Kidney capillary endothelial cell (primary cell): ENCODE data around the gene CFAP20DC.
"Not testable (repeated sequence)": the region's sequence is repeated elsewhere in the genome, so short reads cannot be mapped to it uniquely, and the experiment has no call there.

Source experiments
- DNase-seq: peaks from one replicate; pipeline ENCODE4 v3.0.0-alpha.2; 2018; ENCODE audit warnings: low spot score

Gene CFAP20DC

DNA sequence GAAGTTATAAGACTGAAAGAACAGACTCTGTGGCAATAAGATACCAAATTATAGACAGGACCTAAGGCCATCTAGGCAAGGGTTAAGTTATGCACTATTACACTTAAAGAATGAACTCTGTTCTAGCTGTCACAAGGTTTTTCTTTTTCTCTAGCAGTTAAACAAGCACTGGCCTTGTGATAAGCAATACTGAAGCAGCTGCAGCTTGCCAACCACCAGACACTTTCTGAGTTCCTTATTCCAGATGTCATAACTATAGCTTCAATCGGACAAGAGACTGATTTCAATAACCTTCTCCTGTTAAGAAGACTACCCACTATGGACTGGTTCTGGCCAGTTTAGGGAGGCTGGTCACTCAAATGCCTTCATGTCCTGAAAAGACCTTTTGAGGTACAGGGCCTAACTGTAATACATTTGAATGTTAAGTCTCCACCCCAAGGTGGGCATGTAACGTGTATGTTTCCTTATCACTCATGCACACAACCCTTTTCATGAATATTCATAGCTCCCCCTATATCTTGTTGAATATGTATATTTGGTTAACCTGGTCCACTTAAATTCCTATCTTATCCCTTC, 85.8 kb downstream of the CFAP20DC start:
- DNase-seq: no peak

DNA sequence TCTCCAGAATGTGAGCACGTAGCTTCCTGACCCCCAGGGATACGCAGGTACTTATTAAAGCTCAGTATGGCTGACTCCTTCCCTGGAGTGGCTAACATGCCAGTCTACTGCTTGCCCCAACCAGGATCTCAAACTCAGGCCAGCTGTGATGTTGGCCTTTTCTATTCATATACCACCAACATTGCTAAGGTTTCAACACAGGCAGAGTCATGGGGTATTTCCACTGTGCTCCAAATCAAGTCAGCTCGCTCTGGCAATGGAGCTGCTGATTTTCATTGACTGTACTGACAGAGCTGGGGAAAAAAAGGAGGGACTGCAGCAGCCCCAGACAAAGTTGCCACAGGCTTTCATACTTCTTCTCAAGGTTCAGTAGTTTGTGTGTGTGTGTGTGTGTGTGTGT, 87.0 kb downstream of the CFAP20DC start:
- DNase-seq: no peak

DNA sequence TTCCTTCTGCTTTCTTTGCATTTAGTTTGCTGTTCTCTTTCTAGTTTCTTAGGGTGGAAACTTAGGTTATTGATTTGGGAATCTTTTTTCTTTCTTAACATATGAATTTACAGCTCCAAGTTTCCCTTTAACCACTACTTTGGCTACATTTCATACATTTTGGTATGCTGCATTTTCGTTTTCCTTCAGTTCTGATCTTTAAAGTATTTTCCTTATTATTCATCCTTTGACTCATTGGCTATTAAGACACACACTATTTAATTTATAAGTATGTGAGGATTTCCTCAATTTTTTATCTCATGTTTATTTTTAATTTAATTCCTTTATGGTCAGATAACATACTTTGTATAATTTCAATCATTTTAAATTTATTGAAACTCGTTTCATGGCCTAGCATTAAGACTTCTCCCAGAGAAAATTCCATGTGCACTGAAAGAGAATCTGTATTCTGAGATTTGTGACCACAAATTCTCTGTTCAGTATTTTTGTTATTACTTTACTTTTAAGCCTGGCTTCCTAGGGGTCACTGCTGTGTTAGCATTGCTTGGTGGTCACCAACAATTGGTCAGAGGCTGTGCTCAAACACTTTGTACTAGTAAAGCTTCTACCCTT, 87.7 kb downstream of the CFAP20DC start:
- DNase-seq: no peak

DNA sequence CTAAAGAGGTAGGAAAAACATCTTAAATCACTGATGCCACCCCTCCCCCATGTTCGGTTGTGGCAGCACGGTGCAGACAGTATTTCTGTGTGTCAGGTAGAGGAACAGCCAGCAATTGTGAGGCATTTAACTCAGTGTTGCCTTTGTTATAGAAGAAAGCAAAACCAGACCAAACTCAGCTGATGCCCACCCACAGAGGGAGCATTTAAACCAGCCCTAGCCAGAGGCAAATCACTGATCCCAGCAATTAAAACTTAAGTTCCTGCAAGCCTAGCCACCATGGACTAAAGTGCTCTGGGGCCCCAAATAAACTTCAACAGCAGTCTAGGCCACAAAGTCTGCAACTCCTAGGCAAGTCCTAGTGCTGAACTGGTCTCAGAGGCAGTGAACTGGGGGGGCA, 94.5 kb downstream of the CFAP20DC start:
- no peak for DNase-seq

DNA sequence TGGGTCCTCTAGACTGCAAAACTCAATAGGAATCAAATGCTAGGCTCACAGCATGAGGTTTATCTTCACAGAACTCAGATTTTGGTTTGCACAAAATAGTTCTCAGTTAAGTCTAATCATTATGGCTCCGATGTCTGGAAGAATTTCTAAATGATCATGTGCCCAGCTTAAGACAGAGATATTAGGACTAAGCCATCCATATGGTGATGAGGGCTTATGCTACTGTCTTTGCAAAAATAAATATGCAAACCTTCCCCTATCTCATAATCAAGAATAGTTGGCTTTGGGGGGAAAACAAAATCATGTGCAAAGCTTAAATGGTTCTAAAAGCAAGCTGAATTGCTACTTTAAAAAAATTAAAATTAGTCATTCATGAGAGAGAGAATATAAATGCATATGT, 96.5 kb downstream of the CFAP20DC start:
- DNase-seq: no peak

DNA sequence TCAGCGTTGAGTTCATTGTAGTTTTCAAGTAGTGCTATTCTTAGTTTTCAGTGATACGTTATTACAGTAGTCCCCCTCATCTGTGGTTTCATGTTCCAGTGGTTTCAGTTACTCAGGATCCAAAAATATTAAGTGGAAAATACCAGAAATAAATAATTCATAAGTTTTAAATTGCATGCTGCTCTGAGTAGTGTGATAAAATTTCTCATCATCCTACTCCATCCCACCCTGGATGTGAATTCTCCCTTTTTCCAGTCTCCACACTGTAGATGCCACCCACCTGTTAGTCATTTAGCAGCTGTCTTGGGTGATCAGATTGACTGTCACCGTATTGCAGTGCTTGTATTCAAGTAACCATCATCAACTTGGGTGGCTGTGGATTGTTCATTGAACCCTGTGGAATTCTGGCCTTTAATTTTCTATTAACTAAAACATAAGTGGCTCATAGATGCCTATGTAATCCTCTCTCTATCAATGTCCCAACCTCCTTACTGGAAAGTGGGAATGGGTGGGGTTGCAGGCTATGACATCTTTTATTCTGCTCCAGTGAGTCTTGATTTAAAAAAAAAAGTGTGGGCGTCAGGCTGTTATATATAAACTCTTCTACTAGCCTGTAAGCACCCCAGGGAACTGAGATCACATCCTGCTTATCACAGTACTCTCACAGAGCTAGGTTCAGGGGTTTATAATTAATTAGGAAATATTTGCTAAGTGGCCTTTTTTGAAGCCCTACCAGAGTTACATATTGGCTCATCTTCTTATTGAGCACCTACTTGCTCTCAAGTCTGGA, 97.5 kb downstream of the CFAP20DC start:
- no peak for DNase-seq

DNA sequence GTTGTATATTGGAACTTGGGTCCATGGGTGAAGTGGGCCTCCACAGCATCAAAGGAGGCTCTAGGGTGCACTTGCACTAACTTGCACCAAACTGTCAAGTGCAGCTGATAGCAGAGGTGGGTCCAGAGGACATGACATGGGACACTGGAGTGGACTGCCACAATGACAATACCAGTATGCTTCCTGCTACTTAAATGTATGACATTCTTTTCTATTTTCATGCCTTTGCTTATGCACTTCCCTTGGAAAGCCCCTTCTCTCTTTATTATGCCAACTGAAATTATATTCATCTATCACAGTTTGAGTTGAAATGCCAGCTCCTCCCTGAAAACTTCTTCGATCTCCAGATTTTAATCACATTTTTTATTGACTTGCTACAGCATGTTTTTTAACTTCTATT, 101.8 kb downstream of the CFAP20DC start:
- no peak for DNase-seq

DNA sequence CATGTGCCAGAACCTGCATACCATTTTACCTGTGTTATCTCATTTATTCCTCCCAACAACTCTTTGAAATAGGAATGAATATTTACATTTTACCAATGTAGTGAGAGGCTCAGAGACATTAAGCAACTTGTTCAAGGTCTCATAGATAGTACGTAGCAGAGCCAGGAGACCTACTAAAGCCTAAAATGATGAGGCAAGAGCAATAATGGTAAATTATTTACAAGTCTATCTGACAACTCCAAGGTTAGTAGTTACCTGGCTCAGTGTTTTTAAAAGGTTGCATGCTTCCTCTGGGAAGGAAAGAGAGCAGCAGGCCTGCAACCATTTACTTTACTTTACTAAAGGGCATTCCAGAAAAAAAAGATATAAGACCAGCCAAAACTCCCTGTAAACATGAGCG, 103.0 kb downstream of the CFAP20DC start:
- DNase-seq: no peak

DNA sequence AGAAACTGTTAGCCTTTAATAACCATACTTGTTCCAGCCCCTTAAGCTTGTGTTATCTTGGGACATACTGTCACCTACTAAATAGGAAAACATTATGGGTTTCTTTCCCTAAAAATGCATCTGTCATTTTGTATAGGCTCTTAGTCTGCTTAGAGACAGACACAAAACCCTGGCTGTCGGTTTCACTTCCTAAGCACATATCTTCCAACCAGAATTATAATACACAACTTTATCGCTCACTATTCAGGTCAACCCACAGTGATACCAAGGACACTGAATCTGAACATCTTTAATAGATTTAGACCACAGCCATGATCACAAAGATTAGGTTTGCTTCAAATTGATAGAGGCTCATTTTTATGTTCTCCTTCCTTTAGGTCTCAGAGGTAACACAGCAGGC, 111.8 kb downstream of the CFAP20DC start:
- no peak for DNase-seq

DNA sequence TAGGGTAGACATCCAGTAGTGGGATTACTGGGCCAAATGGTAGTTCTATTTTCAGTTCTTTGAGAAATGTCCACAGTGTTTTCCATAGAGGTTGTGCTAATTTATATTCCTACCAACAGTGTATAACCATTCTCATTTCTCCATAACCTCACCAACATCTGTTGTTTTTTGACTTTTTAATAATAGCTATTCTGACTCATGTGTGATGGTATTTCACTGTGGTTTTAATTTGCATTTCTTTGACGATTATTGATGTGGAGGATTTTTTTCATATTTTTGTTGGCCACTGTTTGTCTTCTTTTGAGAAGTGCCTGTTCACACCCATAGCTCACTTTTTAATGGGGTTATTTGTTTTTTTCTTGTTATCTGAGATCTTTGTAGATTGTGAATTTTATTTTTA, 125.2 kb downstream of the CFAP20DC start:
- DNase-seq: no peak

DNA sequence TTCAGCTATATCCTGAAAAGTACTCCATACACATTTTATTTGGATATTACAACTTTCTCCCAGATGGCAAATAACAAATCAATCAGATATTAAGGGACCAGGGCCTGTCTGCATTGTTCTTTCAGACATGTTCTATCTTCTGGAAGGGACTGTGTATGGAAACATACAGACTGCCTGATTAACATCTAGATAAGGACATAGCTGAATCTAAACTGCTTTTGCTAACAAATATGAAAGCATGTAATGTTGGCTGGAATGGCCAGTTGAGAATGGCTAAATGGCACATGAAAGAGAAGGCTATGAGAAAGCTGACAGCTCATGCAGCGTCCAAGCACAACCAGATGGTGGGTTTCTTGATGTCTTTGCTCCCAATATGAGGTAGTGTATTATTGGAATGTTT, 149.4 kb downstream of the CFAP20DC start:
- no peak for DNase-seq

DNA sequence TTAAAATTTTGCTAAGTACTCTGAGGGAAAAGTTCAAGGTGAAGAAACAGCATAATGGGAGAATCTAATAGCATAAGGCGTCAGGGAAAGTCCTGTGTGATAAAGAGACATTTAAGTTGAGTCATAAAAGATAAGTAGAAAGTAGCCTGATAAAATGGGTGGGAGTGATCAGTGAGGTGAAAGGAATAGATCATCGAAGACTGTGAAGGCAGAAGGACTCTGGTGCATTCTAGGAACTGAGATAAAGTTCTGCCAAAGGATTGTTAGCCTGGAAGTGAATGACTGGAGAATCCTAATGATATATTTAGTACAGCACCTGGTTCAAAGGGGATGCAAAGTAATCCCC, 149.9 kb downstream of the CFAP20DC start:
- DNase-seq: no peak

DNA sequence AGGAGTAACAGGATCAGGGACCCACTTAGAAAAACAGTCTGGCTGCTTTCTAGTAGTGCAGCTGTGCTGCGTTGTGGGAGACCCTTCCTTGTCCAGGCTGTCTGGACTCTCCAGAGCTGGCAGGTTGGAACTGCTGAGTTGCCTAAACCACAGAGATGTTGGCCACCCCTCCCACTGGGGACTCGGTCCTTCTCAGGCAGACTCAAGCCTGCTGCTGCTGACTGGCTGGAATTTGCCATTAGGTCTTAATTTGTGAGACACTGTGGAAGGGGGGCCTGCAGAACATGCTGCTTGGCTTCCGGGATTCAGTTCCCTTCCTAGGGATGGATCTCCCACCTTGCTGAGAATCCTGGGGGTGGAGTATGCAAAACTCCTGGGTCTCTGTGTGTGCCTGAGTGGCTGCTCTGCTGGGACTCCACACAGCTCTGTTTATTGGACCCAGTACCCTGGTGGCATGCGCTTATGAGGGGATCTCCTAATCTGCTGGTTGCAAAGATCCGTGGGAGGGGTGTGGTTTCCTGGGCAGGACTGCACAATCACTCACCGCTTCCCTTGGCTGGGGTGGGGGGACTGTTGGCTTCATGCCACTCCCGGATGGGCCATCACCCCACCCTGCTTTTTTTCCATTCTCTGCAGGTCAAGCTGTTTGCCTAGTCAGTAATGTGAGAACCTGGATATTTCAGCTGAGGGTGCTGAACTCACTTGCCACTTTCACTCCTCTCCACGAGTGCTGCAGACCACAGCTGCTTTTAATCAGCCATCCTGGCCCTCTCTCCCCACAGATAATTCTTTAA, 150.5 kb downstream of the CFAP20DC start:
- no peak for DNase-seq

DNA sequence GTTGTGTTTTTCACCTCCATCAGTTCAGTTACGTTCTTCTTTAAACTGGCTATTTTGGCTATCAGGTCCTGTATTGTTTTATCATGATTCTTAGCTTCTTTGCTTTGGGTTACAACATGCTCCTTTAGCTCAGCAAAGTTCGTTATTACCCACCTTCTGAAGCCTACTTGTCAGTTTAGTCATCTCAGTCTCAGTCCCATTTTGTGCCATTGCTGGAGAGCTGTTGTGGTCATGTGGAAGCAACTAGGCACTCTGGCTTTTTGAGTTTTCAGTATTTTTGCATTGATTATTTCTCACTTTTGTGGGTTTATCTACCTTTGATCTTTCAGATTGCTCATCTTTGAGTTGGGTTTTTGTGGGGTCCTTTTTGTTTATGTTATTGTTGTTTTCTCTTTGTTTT, 151.3 kb downstream of the CFAP20DC start:
- no peak for DNase-seq

DNA sequence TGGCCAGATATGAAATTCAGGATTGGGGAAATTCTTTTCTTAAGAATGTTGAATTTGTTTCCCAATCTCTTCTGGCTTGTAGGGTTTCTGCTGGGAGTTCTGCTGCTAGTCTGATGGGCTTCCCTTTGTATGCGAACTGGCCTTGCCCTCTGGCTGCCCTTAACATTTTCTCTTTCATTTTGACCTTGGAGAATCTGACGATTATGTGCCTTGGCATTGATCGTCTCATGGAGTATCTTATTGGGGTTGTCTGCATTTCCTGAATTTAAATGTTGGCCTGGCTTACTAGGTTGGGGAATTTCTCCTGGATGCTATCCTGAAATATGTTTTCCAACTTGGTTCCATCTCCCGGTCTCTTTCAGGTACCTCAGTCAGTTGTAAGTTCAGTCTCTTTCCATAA, 152.2 kb downstream of the CFAP20DC start:
- DNase-seq: no peak

DNA sequence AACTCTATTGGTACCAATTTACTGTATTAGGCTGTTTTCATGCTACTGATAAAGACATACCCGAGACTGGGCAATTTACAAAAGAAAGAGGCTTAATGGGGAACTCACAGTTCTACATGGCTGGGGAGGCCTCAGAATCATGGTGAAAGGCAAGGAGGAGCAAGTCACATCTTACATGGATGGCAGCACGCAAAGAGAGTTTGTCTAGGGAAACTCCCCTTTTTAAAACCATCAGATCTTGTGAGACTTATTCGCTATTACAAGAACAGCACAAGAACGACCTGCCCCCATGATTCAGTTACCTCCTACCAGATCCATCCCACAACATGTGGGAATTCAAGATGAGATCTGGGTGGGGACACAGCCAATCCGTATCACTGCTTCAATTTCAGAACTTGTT, 154.1 kb downstream of the CFAP20DC start:
- not testable (repeated sequence) for DNase-seq

DNA sequence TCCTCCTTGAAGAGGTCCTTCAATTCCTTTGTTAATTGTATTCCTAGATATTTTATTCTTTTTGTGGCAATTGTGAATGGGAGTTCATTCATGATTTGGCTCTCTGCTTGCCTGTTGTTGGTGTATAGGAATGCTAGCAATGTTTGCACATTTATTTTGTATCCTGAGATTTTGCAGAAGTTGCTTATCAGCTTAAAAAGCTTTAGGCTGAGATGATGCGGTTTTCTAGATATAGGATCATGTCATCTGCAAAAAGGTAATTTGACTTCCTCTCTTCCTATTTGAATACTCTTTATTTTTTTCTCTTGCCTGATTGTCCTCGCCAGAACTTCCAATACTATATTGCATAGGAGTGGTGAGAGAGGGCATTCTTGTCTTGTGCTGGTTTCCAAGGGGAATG, 157.3 kb downstream of the CFAP20DC start:
- DNase-seq: not testable (repeated sequence)

DNA sequence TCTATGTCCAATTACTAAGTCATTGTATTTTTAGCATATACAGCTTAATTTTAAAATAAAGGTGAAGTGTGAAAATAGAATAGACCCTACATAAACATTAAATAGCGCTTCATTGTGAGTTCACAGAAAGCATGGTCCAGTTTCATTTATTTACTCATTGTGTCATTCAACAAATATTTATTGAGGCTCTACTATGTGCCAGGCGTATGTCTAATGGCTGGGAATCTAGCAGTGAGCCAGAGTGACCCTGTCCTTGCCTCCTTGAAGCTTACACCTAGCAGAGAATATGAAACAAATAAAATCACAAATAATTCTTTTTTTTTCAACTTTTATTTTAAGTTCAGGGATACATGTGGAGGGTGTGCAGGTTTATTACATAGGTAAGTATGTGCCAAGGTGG, 161.7 kb downstream of the CFAP20DC start:
- no peak for DNase-seq

DNA sequence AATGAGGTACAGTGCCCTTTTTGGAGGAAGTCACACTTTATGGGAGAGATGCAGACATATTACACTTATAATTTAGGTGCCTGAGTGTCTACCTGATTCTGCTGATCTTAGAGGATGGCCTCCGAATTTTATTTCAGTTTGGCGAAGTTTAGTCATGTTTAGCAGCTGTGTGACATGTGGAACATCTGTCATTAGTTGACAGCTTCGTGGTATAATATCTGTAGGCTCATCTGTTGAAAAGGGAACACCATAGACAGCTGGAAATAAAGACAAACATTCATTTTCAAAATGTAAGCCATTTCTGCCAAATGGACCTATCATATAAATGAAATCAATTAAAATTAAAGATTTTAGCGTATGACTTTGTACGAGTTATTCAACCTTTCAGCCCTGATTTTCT, 165.4 kb downstream of the CFAP20DC start:
- DNase-seq: no peak

DNA sequence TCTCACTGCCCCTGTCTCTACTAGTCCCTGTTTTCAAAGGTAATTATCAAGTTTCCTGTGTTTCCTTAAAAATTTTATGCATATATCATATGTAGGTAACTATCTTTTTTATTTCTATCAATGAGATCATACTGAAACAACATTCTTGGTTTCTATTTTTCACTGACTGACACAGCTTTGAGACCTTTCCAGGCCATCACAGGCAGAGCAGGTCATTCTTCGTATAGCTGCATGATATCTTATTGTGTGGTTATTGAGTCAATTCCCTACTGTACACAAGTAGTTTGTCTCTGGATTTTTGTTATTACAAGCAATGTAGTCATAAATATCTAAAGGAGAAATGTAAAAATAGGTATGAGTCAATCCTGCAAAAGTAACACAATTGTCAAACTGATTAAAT, 169.6 kb downstream of the CFAP20DC start:
- no peak for DNase-seq

DNA sequence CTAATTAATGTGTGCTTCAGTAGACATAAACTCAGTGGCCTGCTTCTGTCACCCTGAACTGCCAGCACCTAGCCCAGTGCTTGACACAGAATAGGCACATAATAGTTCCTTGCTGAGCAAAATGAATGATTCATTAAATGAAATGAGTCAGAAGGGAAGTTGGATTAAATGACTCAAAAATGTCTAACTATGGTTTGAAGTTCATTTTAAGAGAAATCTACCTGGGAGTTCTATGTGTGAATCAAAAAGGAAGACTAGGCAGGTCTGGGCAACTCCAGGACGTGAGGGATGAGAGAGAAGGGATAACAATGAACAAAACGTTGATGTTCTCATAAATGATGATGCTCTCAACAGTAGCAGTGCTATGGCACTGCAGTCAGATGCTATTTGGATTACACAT, 175.0 kb downstream of the CFAP20DC start:
- DNase-seq: peak; percentile 87

DNA sequence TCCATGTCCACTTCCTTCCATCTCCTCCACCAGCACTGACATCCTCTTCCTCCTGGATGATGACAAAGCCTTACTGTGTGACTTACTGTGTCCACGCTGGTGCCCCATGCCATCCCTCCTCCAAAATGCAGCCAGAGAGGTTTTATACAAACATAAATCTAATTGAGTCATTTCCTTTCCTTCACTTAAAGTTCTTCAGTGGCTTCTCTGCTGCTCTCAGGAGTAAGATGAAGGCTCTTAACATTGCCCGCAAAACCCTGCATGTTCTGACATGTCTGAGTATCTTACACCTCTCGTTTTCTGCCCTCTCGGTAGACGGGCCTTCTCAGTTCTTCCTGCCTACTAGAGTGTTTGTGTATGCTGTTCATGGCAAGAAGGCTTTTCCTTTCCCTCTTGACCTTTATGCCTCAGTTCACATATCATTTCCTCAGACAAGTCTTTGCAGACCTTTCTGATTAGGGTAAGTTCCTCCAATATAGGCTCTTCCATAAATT, 175.5 kb downstream of the CFAP20DC start:
- DNase-seq: peak; percentile 62
